GM21723 (cell line): ENCODE measurements around the gene RAC3.

Experiments
- ATAC-seq: cut with Tn5 transposase; IDR thresholded peaks from one replicate; pipeline ENCODE4 v1.9.1; 2021; ENCODE audit warnings: mild to moderate bottlenecking, moderate library complexity; ENCODE audit not compliant: unreplicated experiment

Gene RAC3

DNA sequence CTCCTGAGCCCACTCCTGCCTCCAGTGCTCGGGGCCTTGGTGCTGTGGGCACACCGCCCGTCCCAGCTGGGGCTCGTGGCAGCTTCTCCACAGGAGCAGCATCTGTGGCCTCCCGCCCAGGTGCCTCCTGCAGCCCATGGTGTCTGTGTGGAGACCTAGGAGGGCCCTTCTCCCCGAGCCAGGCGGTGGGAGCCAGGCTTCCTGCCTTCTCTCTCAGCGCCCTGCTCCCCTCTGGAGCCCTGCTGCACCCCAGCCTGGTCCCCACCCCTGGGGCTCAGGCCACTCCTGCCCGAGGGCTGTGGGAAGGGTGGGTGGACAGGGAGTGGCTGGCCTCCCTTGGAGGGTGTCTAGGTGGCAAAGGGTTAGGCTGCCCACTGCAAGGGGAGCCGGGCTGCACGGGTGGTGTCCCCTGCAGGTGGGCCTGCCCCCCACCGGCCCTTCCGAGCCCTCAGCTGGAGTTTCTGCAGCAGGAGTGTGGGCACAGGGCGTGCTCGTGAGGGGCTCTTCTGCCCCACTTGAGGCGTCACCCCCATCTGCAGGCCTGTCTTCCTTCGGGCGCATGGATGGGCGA lies 19.8 kb upstream of the RAC3 start:
- ATAC-seq = no peak

DNA sequence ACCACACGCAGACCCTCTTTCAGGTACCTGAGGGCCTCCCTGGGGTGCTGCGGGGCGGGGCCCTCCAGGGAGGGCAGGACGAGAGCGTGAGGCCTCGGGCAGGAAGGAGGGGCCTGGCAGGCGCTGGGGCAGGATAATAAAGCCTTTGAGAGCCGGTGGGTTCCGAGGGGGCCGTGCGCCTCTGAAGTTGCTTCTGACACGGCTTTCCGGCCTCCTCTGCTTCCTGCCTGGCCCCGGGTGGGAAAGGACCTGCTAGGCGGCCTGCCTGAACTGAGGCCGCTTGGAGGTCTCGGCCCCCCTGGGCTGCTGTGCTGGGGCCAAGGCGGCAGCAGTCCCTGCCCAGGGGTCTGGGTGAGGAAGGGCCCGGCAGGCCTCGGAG lies 19.2 kb upstream of the RAC3 start:
- no peak for ATAC-seq

DNA sequence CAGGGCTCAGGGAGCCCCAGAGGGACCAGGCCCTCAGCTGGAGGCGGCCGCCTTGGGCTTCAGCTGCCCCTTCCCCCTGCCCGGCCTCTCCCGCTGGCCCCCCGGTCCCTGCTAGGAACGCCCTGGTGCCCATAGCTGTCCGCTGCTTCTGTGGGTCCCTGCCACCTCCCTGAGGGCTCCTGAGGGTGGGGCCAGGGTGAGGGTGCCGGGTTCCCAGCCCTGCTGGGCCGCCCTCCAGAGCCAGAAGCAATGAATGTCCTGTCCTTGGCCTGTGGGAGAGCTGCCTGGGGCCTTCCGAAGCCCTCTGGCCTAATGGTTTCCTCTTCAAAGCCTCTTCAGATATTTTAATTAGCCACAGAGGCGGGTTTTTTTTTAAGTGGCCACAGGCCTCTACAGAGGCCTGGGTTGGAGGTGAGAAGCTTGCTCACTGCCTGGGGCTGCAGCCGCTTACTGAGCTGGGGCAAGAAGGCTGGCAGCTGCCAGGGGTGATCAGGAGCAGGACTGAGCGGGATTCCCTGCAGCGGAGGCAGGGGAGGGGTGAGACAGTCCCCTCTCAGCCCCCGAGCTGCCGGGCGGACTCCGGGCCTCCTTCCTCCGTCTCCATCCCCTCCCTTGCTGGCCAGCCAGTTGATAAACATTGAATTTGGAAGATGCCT lies 18.7 kb upstream of the RAC3 start:
- no peak for ATAC-seq

DNA sequence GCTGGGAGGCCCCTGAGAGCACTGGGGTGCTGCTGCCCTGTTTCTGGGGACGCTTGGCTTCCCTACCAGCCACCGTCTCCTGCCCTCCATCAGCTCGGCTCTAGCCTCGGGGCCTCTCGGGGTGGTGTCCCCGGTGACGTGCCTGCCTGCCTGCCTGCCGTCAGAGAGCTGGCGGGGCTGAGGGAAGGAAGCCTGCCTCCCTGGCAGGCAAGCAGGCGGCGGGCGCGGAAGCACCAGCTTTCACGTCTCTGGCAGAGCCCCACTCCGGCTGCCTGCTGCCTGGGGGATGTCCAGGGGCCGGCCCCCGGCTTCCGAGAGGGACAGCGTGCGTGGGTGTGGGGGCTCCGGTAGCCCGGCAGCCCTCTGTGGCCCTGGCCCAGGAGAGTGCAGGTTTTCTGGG lies 18.1 kb upstream of the RAC3 start:
- no peak for ATAC-seq

DNA sequence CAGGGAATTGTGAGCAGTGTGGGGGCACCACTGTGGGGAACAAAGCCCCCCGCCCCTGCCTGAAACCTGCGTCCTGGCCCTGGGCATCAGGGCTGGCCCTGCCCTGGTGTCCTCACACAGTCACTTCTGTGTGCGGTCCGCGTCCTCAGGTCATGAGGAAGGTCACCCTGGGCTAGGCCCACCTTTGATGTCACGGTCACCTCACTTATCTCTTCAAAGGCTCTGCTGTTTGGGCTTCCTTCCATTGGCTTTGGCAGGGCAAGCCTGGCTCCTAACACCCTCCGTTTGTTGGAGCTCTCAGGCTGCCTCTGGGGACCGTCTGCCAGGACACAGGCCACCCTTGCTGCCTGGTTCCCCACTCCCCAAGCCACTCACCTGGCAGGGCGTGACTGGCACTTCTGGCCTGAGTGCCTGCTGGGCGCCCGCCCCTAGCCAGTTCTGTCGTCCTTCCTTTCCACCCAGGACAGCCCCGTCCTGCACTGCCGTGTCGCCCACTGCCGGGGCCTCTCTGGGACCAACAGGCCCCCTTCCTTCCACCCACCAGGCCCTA lies 17.6 kb upstream of the RAC3 start:
- ATAC-seq = no peak

DNA sequence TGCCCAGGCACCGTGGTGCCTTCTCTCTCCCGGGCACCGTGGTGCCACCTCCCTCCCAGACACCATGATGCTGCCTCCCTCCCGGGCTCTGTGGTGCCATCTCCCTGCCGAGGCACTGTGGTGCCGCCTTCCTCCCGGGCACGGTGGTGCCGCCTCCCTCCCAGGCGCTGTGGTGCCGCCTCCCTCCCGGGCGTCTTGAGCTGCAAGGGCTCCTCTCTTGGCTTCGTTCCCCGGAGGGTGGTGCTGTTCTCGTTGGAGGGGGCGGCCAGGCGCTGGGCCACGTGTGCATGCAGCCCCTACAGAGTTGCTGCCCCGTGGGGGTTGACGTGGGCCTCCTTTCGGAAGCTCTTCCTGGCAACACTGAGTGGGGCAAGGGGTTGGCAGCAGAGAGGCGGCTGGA lies 17.0 kb upstream of the RAC3 start:
- no peak for ATAC-seq

DNA sequence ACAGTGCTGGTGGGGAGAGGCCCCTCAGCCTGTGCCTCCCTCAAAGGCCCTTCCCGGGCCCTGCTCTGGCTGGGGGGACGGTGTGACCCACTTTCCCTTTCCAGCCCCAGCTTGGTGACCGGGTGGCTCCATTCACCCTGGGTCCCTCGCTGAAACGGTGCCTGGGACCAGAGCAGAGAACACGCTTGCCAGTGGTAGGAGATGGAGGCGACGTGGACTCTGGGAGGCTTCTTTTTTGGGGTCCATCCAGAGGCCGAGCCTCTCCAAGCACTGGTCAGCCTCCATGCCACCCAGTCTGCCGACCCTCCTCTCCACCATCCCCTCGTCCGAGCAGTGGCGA lies 16.5 kb upstream of the RAC3 start:
- no peak for ATAC-seq

DNA sequence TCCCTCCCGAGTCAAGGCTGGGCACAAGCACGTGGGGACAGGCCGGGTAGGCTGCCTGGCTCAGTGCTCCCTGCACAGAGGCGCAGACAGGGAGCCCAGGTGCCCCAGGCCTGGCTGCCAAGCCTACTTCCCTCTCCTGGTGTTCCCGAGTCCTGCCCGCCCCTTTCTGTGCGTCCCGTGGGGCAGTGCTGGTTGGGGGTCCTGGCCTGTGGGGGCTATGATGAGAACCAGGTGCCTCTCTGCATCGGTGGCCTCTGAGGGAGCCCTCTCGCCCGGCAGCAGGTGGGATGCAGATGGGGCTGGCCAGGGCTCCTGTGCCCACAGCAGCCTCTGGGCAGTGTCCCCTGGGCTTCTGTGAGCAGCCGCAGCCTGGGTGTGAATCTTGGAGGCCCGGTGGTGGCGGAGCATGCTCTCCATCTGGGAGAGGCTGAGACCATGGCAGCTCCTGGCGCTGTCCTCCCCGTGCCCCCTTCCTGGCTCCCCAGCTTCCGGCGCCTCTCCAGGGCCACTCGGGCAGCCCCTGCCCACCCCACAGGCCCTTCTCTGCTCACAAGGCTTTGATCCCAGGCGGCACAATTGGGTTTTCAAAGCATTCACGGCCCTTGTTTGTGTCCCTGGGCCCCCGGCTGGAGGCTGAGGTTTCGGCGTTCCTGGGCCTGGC lies 16.0 kb upstream of the RAC3 start:
- no peak for ATAC-seq

DNA sequence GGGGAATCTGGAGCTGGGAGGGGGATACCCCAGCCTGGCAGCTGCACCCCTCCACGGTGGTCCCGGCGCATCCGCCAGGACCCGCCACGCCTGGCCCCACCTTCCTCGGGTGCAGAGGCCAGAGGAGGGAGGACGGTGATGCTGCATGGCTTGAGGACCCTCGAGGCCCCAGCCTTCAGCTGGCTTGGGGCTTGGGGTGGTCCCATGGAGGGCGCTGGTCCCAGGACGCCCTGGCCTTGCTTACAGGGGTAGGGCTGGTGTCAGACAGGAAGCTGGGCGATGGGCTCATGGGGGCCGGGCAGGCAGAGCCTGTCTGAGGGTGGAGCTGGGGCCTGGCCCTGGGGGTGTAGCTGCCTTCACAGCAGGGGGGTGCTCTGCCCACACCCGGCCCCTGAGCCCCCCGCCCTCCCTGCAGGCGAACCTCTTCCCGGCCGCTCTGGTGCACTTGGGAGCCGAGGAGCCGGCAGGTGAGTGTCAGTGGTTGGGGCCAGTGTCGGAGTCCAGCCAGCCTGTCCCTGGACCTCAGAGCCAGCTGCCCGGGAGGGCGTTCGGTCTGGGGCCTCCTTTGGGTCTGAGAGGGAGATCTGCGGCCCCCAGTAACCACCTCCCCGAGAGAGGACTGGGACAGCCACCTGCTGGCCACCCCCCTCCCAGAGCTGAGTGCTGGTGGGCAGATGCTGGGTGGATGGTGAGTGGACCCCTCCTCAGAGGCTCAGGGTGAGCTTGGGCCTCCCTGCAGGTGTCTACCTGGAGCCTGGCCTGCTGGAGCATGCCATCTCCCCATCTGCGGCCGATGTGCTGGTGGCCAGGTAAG lies 15.2 kb upstream of the RAC3 start:
- no peak for ATAC-seq

DNA sequence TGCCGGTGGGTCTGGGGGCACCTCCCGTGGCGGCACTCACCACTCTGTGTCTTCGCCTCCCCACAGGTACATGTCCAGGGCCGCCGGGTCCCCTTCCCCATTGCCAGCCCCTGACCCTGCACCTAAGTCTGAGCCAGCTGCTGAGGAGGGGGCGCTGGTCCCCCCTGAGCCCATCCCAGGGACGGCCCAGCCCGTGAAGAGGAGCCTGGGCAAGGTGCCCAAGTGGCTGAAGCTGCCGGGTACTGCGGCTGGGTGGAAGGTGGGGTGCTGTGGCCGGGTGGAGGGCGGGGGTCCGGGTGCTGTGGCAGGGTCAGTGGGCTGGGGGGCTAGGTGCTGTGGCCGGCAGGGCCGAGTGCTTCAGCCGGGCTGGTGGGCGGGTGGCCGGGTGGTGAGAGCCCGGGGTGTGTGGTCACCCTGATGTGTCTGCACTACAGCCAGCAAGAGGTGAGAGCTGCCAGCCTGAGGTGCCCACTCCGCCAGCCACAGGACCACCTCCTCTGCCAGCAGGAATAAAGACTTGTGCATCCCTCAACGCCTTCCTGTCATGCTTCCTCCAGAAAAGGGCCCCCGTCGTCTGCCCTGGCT lies 14.5 kb upstream of the RAC3 start:
- ATAC-seq = no peak

DNA sequence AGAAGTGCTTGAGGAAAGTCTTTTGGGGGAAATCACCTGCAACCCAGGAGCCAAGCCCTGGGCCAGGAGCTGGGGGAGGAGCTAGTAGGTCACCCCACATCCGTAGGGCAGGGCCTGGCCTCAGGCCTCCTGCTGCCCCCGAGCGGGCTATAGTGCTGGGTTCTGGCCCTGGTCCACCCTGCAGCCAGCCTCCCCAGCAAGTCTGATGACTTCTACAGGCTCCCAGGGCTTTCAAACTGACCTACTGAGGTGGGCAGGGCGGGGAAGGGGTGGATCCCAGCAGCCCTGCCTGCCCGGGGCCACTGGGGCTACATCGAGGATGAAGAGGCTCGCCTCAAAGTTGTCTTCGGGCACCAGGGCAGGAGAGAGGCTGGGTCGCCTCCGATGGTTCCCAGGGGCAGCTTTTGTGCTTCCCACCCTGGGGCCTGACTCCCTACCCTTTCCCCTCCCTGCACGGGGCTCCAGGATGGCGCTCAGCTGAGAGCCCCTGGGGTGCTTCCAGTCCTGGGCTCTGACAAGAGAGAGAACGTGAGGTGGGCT lies 13.8 kb upstream of the RAC3 start:
- ATAC-seq = no peak

DNA sequence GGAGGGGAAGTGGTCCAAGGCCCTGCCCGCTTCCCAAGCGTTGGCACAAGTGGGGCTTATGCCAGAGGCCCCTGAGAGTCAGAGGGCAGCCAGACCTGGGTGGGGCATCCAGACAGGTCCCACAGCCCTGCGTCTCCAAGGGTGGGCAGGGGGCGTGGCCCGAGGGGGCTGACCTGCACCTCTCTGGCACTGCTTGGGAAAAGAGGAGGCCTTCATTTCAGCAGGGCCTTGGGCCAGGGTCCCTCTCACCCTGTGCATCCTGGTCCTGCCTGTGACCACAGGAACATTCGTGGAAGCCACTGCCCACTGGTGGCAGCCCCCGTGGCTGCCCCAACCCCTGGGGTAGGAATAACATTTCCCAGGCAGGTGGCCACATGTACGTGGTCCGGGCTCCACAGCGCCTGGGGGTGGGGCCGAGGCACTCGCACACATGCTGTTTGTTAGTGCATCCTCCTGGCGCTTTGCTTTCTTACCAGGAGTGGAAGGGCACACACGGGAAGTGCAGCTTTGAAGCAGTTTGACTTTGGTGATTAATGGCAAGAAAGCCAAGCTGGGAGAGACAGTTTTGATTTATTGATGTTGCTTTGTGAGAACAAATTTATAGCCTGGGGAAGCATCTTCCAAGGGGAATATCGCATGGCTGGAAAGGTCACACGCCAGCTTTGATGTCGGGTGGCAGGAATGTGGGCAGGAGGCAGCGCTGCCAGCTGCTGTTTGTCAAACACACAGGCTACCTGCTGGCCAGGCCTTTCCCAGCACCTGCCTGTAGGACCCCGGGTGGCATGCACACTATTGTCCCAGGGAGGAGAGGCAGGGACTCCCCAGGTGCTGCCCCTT lies 13.1 kb upstream of the RAC3 start:
- ATAC-seq = no peak

DNA sequence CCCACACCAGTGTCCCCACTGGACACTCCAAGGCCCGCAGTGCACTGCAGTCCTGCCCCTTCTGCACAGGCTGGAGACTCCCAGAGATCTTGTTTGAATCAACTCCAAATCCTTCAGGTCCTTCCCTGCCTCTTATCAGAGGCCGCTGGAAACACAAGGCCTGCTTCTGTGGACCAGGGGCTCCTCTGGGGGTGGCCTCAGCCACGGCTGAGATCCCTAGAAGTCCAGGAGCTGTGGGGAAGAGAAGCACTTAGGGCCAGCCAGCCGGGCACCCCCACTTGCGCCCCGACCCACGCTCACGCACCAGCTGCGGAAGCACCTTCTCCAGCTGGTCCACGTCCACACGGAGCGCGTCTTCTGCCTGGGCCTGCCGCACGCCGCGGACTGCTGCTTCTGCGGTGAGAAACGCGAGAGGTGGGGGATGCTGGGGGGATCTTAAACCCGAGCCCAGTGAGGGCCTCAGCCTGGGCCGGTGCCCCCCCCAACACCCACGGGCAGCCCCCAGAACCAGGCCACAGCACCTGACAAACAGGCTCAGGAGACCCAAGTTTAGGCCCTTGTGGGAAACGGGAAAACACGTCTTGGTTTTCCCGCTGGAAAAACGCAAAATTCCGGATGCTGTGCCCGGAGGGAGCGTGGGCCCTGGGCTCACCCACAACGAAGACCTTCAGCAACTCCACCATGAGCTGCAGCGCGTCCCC lies 12.3 kb upstream of the RAC3 start:
- ATAC-seq = no peak

DNA sequence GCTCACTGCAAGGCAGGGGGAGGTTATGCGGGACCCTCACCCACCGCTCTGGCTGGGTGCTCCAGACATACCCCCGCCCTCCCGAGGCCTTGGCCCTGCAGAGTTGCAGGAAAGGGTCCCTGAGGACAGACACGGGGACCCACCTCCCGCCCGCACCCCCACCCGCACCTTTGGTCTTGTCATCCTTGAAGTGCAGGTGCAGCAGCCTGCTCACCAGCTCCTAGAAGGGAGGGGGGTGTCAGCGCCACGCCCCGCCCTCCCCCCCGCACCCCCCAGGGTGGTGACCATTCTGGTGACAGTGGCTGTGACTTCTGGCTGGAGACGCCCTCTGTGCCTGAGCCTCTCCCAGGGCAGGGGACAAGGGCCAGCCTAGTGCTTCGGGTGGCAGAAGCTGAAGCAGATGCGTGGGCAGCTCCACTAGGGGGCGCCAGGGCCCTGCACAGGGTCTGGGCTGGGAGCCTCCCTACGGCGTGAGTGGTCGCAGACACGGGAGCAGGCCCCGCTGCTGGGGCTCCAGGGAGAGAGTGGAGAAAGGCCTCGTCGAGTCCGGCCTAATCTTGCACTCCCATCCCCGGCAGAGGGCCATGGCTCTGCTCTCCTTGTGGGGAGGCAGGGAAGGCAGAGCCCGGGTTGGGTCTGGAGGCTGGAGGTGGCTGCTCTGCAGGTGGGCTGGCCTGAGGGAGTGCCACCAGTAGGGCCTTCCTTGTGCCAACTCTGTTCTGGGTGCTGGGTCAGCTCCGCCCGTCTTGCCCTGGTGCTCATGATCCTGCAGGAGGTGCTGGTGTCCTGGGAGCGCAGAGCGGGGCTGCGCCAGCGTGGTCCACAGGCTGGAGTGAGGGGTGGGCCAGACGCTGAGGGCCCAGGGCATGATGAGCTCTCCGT lies 11.5 kb upstream of the RAC3 start:
- no peak for ATAC-seq

DNA sequence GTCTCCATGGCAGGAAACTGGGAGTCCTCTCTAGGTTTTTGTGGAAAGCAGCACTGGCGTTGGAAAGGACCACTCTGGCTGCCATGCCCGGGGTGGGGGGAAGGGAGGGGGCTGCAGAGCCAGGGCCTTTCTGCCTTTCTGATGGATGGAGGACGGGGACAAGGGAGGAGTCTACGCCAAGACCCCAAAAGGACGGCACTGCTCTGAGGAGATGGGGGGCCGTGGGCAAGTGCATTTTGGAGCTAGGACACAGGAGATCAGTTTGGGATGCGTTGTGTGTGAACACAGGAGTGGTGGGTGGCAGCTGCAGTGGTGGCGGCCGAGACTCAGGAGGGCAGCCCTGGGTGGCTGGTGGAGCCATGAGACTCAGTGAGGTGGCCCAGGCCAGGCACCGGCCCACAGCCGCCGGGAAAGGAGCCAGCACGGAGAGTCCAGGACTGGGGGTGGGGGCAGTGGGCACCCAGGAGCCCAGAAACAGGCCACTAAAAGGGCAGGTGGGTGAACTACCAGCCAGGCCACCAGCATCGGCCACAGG lies 10.8 kb upstream of the RAC3 start:
- no peak for ATAC-seq

DNA sequence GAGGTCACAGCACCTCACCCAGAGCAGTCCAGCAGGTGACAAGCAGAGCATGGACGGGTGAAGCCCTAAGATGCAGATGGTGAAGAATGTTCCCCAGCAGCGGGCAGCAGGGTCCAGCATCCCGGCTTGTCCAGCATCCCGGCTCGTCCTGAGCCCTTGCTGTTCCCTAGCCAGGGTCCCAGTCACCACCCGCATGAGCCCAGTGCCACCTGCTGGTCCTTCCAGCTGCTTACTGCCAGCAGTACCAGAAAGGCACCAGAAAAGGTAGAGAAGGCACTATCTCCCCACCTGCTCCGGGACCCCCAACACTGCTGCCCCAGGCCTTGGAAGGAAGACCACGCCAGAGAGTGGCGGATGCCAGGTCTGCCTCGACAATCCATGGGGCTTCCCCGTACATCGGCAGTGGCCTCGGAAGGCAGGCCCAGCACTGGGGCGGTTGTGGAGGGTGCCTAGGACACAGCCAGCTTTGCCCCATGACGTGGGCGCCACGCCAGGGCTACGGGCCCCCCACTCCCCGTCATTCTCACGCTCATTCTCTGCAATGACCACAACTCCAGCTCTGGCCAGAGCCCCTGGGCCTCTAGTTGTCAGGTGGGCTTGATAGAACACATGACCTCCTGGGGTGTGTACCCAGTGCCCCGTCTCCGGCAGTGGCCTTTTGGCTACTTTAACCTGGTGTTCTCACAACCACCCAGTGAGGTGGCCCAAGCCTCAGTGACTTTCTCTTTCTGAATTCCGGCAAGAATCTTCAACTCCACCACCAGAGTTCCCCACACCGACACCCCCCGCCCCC lies 10.2 kb upstream of the RAC3 start:
- no peak for ATAC-seq

DNA sequence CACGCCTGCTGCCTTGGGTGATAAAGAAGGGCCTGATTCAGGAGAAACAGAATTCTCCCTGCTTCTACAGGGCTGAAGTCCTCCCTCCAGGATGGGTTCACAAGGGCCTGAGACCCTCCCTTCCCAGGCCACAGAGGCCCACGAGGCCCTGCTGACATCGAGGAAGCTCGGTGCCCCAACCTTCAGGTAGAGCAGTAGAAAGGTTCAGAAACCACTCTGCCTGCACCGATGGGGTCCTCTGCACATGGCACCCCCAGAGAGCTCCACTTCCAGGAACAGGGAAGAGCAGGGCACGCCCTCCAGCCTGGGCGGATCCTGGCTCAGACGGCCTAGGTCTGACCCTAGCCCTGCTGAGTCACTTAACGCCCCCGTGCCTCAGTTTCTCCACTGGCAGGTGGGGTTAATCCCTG lies 9.6 kb upstream of the RAC3 start:
- ATAC-seq = no peak
